HG03097 (cell line): ENCODE data around the gene XPO5.
"Not testable (repeated sequence)": the region's sequence is repeated elsewhere in the genome, so short reads cannot be mapped to it uniquely, and the experiment has no call there.

Source experiments
- ATAC-seq: cut with Tn5 transposase; IDR thresholded peaks from one replicate; pipeline ENCODE4 v1.9.1; 2021; ENCODE audit not compliant: unreplicated experiment, low FRiP score

Gene XPO5

GRCh38 chr6:43588194-43588593 is 12.4 kb upstream of the XPO5 start:
- no peak for ATAC-seq

GRCh38 chr6:43584892-43585570 is 9.2 kb upstream of the XPO5 start:
- ATAC-seq, result no peak

- ATAC-seq, result no peak
Observed at GRCh38 chr6:43582911-43583310, 7.1 kb upstream of the XPO5 start.

GRCh38 chr6:43579171-43579570 is 3.3 kb upstream of the XPO5 start:
- no peak for ATAC-seq

- no peak for ATAC-seq
Observed at GRCh38 chr6:43578748-43579147, 2.9 kb upstream of the XPO5 start.

GRCh38 chr6:43575105-43575771 is 600 bp downstream of the XPO5 start:
- peak; percentile 23 for ATAC-seq

GRCh38 chr6:43572015-43572414 is 3.8 kb downstream of the XPO5 start:
- no peak for ATAC-seq

DNA sequence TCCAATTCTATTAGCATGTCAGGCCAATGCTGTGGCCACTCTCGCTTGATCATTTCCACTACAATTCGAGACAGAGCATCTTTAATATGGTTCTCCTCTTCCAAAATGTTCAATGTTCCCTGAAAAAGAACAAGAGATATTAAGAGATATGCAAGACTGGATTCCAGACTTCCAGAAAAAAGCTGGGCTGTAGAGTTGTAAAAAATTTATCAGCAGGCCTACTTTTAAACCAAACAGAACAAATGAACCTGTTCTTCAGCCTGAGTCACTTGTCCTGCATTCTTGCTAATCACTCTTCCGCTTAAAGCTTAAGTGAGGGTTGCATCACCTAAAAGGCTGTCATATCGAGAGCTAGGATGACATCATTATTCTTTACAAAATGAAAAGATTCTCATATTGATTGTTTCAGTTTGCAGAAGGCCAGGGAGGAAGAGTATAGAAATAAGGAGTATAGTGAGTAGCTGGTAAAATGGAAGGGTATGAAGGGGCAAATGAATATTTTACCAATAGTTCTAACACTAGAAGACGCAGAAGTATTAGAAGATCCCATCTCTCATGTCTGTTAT is 4.9 kb downstream of the XPO5 start:
- ATAC-seq, result no peak

GRCh38 chr6:43559328-43559727 is 16.5 kb downstream of the XPO5 start:
- ATAC-seq, result no peak

- not testable (repeated sequence) for ATAC-seq
Observed at GRCh38 chr6:43557620-43558019, 18.2 kb downstream of the XPO5 start.

GRCh38 chr6:43547222-43547621 is 28.6 kb downstream of the XPO5 start:
- no peak for ATAC-seq

- ATAC-seq, result no peak
Observed at GRCh38 chr6:43544461-43544860, 31.4 kb downstream of the XPO5 start.

GRCh38 chr6:43541774-43542471 is 33.9 kb downstream of the XPO5 start:
- ATAC-seq, result no peak

DNA sequence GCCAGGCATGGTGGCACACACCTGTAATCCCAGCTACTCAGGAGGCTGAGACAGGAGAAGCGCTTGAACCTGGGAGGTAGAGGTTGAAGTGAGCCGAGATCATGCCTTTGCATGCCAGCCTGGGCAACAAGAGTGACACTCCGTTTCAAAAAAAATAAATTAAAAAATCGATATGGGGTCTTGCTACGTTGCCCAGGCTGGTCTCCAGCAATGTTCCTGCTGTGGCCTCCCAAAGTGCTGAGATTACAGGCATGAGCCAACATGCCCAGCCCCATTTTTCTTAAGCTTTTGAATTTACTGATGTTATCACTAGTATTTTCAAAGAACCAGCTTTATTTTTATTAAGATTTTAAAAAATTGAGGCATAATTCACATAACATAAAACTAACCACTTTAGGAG is 35.3 kb downstream of the XPO5 start:
- ATAC-seq, result no peak

DNA sequence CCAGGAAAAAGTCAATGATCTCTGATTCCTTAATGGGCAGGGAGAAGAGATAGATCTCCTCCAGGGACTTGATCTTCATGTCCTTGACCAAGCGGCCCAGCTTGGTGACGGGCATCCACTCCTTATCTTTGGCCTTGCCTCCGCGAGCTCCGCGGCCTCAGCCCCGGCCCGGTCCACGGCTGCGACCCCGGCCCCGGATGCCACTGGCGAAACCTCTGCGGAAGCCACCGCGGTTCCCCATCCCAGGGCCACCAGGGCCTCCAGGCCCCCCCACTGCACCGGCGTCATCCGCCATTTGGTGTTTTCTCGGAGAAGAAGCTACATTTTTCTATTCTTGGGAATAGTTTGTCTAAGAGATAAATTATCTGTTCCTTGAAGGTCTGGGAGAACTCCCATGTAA is 36.4 kb downstream of the XPO5 start:
- not testable (repeated sequence) for ATAC-seq

DNA sequence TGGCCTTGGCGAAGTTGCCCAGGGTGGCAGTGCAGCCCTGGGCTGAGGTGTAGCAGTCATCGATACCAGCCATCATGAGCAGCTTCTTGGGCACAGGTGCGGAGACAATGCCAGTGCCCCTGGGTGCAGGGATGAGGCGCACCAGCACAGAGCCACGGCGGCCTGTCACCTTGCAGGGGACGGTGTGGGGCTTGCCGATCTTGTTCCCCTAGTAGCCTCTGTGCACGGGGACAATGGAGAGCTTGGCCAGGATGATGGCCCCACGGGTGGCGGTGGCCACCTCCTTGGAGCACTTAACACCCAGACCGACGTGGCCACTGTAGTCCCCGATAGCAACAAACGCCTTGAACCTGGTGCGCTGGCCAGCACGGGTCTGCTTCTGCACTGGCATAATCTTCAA is 36.9 kb downstream of the XPO5 start:
- ATAC-seq, result not testable (repeated sequence)

DNA sequence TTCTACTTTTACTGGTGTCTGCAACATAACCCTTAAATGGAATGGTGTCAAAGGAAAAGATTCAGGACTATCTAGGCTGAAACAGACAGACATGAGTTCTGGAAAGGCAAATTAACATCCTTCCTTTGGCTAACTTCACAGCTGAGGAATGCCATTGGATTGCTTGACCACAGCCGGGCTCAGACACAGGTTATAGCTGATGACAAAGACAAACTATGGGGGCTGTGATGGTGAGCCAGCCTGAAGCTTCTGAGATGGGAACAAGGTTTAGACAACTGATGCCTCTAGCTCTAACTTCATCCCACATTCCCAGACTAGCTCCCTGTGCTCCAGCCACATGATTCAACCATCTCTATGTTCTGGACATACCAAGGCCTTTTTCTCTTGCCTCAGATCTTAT is 43.6 kb downstream of the XPO5 start:
- ATAC-seq, result no peak

DNA sequence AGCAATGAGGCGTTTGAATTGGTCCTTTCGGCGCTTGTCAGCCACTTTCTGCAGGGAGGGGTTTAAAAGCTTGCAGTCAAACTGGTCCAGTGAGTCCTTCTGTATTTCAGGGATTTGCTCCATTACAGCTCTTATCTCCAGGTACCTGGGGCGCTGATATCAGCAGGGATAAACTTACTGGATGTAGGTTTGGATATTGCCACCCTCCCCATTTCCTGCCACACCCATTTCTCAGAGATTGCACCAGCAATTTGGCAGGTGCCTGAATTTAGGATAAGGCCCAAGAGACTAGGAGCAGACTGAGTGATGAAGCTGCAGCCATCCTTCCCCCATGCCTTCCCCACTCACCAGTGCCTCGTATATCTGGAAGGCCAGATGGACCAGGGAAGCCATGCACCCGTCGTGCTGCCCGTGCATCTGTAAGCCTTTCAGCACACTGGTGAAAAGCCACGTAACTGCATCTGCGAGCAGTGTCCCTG is 51.3 kb downstream of the XPO5 start:
- ATAC-seq, result no peak

DNA sequence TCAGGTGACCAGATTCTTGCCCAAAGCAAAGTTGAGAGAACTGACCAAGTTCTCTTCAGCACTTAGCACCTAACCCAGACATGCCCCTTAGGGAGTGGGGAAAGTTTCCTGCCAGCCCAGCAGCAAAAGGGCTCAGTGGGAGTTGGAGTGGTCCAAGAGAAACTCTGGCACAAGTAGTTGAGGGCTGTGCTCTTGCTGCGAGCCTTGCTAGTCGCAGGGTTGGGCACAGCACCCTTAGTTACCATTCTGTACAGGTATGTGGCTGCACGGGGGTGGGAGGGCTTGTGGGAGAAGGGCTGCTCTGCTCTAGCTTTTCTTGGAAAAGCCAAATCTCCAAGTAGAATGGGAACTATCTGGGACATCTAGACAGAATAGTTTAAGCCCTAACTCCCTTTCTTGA is 52.6 kb downstream of the XPO5 start:
- ATAC-seq, result no peak

DNA sequence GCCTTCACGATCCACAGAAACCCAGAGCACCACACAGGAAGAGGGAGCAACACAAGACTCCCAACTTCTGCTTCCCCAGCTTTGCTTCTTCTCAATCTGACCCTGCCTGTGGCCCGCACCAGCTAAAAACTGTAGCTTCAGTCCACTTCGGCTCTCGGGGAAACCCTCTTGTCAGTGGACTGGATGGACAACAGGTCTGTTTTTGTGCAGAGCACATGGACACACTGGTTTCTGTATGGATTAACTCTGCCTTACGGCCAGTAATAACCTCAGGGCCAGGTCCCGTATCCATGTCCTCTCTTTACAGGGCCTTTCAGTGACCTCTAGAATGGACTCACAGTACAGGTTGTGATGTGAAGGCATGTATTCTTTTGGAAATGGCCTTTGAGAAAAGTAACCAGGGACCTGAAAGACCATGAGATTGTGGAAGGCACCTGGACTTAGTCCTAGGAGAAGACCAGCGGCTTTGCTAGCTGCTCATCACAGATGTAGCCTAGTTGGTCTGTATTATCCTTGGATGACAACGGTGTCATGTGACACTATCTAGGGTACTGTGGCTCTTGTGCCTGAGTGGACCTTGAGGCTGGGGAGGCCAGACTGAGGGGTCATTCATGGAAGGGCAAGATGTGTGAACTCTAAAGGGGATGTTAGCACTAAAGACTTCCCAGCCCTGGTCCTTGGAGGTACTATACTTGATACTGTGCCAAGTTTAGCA is 53.1 kb downstream of the XPO5 start:
- ATAC-seq, result no peak

GRCh38 chr6:43521836-43522235 is 54.0 kb downstream of the XPO5 start:
- ATAC-seq, result no peak
